ENCODE measurements around the gene HECTD4. TPM values are rescaled to one million over a fixed set of nuclear protein-coding genes. Genes with fewer than 3 reads are reported as not detected.

HECTD4 gene
- total and polyA plus RNA-seq, 9 of the 15 experiments (the other 6 are each of a cell fraction or from before 2014, with no cell fraction given): 3.5 to 33.3 (median 13.5) TPM

DNA sequence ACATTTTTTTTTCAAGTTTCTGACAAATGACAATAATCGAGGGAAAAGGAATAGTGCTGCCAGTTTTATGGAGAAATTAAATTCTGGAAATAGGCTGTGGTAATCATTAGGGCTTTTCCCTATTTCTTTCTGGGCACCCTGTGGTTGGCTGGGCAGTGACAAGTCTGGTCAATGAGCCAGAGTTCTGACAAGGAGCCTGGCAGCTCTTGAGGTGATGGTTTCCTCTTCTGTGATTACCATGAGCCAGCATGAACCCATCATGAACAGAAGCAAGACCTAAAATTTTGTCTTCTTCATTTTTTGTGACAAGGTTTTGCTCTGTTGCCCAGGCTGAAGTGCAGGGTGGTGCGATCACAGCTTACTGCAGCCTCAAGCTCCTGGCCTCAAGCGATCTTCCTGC lies 141.1 kb downstream of the HECTD4 start:
- no peak overlapping the region for H3K27ac ChIP-seq (ENCODE audit: extremely low read depth, low read depth, low read length)
- no peaks in the 10 kb centered on the region for H3K79me2 ChIP-seq (ENCODE audit: control insufficient read depth, insufficient read depth, low read length)
- intact Hi-C loops (cut with micrococcal nuclease): no loop called here
- ChIA-PET CTCF (ENCODE audit: low intra/inter-chr PET ratio) (no interaction called here), POLR2A (interaction anchor here (1.1 to 1.8 kb wide), 2 partner anchors 14 to 16 kb away, joined by 3 to 6 read pairs; no protein-coding TSS in a partner anchor)
- H2AFZ ChIP-seq (ENCODE audit: low read depth, low read length): no peak overlapping the region
- WGBS (ENCODE audit: insufficient coverage, low coverage, missing lambda C conversion rate): 64% methylated on average over 3 of the region's 3 CpGs
- DNase-seq (ENCODE audit: extremely low read depth in 1 of 4, low spot score in 3 of 4): no peak
- no peaks in the 10 kb centered on the region for H3K4me1 ChIP-seq (replicated peaks in 1 of 2; ENCODE audit: control insufficient read depth in 2 of 2, insufficient read depth in 2 of 2, low read length in 2 of 2)
- no peak for FAIRE-seq
- in situ Hi-C loops (cut with MboI): no loop called here
- no peaks in the 10 kb centered on the region for H3K9me1 ChIP-seq (ENCODE audit: control insufficient read depth, insufficient read depth, low read length)
- no peak overlapping the region for H3K4me3 ChIP-seq
- H3K27me3 ChIP-seq (ENCODE audit: control insufficient read depth in 2 of 2, insufficient read depth in 2 of 2, low read length in 2 of 2): no peaks in the 10 kb centered on the region
- no TSS peak for BruUV-seq (replicated peaks)
- TF ChIP-seq SMAD3 (CRISPR knock-in tag; conservative IDR thresholded peaks at IDR 0.05): no peak
- no peaks in the 10 kb centered on the region for H4K20me1 ChIP-seq (replicated peaks; ENCODE audit: control insufficient read depth, insufficient read depth, low read length)
- no peaks in the 10 kb centered on the region for H3K9me3 ChIP-seq (replicated peaks; ENCODE audit: control insufficient read depth, insufficient read depth, low read depth, low read length)
- H3K36me3 ChIP-seq (ENCODE audit: control insufficient read depth, insufficient read depth, low read length): peaks cover 67% of the 10 kb centered on the region
- no peak overlapping the region for H3K9ac ChIP-seq (ENCODE audit: insufficient read depth in 1 of 2, low read depth in 2 of 2, low read length in 2 of 2)
- ATAC-seq: no peak
- no peak overlapping the region for H3K4me2 ChIP-seq (ENCODE audit: insufficient read depth, low read length)

DNA sequence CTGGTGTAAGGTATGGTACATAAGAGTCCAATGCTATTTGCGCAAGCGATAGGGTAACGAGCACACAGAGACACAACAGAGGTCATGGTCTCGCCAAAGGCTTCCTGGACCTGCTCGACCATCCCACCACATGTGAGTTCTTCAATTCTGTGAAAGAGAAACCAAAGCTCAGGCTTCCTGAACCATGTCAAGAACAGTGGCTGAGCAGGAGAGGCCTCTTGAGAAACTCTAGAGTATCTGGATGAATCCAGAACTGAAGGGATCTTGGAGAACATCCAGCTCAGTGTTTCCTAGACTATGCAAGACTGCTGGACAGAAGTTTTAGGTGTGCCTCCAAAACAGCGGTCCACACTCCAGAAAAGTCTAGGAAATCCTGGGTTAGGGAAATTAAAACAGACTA lies 142.3 kb downstream of the HECTD4 start:
- Histone ChIP-seq H2AFZ (ENCODE audit: low read depth, low read length) (no peak overlapping the region), H3K9me3 (replicated peaks; ENCODE audit: control insufficient read depth, insufficient read depth, low read depth, low read length) (no peaks in the 10 kb centered on the region), H3K9ac (ENCODE audit: insufficient read depth in 1 of 2, low read depth in 2 of 2, low read length in 2 of 2) (no peak overlapping the region), H3K36me3 (ENCODE audit: control insufficient read depth, insufficient read depth, low read length) (peaks cover 73% of the 10 kb centered on the region), H3K79me2 (ENCODE audit: control insufficient read depth, insufficient read depth, low read length) (no peaks in the 10 kb centered on the region), H3K4me1 (replicated peaks in 1 of 2; ENCODE audit: control insufficient read depth in 2 of 2, insufficient read depth in 2 of 2, low read length in 2 of 2) (no peaks in the 10 kb centered on the region), H3K27ac (ENCODE audit: extremely low read depth, low read depth, low read length) (no peak overlapping the region), H4K20me1 (replicated peaks; ENCODE audit: control insufficient read depth, insufficient read depth, low read length) (no peaks in the 10 kb centered on the region), H3K4me2 (ENCODE audit: insufficient read depth, low read length) (no peak overlapping the region), H3K9me1 (ENCODE audit: control insufficient read depth, insufficient read depth, low read length) (no peaks in the 10 kb centered on the region), H3K27me3 (ENCODE audit: control insufficient read depth in 2 of 2, insufficient read depth in 2 of 2, low read length in 2 of 2) (no peaks in the 10 kb centered on the region), H3K4me3 (no peak overlapping the region)
- ChIA-PET POLR2A (no interaction called here), CTCF (ENCODE audit: low intra/inter-chr PET ratio) (no interaction called here)
- in situ Hi-C loops (cut with MboI): no loop called here
- no peak for DNase-seq (ENCODE audit: extremely low read depth in 1 of 4, low spot score in 3 of 4)
- TF ChIP-seq ZFP36 (IDR thresholded peaks at IDR 0.05; ENCODE audit: low read depth, low read length, partially characterized antibody) (no peak), ARNT (IDR thresholded peaks at IDR 0.05) (peak in 1 of 2 experiments; percentile 93; a peak in 2 of 4 replicates)
- 95% methylated on average over 6 of the region's 6 CpGs for WGBS (ENCODE audit: insufficient coverage, low coverage, missing lambda C conversion rate)
- BruUV-seq (replicated peaks): no TSS peak
- no peak for FAIRE-seq
- intact Hi-C loops (cut with micrococcal nuclease): no loop called here
- no peak for ATAC-seq

Measured in K562 (cell line).